Fibroblast of lung (primary cell): ENCODE data around the gene COX7B2. TPM values are rescaled to one million over a fixed set of nuclear protein-coding genes. Genes with fewer than 3 reads are reported as not detected.

ENCODE experiments used
- DNase-seq, 2 donors: peaks; one replicate each; pipeline versions ENCODE4 v3.0.0 to v3.0.0-alpha.2; 2010; ENCODE audit warnings: low read depth in 2 of 2
- H2AFZ ChIP-seq: 2 replicates; pipeline ENCODE4 v1.5.1; 2012; ENCODE audit warnings: low read length, control low read depth, inconsistent platforms
- H3K27ac ChIP-seq: 2 replicates; pipeline ENCODE4 v1.5.1; 2011; ENCODE audit warnings: low read length, control low read depth; ENCODE audit not compliant: insufficient read depth
- H3K27me3 ChIP-seq: 2 replicates; pipeline ENCODE4 v1.5.1; 2011; ENCODE audit warnings: mild to moderate bottlenecking, low read length; ENCODE audit not compliant: control insufficient read depth, insufficient read depth
- H3K36me3 ChIP-seq: 2 replicates; pipeline ENCODE4 v1.5.1; 2011; ENCODE audit warnings: low read length; ENCODE audit not compliant: control insufficient read depth, insufficient read depth
- H3K4me1 ChIP-seq: 2 replicates; pipeline ENCODE4 v1.5.1; 2011; ENCODE audit warnings: low read length; ENCODE audit not compliant: control insufficient read depth, insufficient read depth; ENCODE audit errors: extremely low read depth
- H3K4me2 ChIP-seq: 2 replicates; pipeline ENCODE4 v1.5.1; 2011; ENCODE audit warnings: low read length, control low read depth; ENCODE audit not compliant: insufficient read depth; ENCODE audit errors: extremely low read depth
- H3K4me3 ChIP-seq, 4 experiments: fragments of 200-600 bp in 1 of 4; sonication (generic) in 1 of 4; replicated peaks in 1 of 4; 2 replicates each; pipeline ENCODE4 v1.5.1; 2011 to 2016; ENCODE audit warnings: low read length in 4 of 4, low read depth in 3 of 4, mild to moderate bottlenecking in 3 of 4, control low read depth in 2 of 4, inconsistent platforms in 1 of 4, mixed read lengths in 1 of 4; ENCODE audit not compliant: insufficient read depth in 1 of 4; ENCODE audit errors: control extremely low read depth in 1 of 4
- H3K79me2 ChIP-seq: 2 replicates; pipeline ENCODE4 v1.5.1; 2012; ENCODE audit warnings: mild to moderate bottlenecking, low read length, inconsistent platforms; ENCODE audit not compliant: control insufficient read depth, insufficient read depth
- H3K9ac ChIP-seq: 2 replicates; pipeline ENCODE4 v1.5.1; 2011; ENCODE audit warnings: mild to moderate bottlenecking, low read length, control low read depth; ENCODE audit not compliant: insufficient read depth
- H3K9me3 ChIP-seq: 2 replicates; pipeline ENCODE4 v1.5.1; 2012; ENCODE audit warnings: low read depth, low read length; ENCODE audit not compliant: control insufficient read depth, insufficient read depth
- H4K20me1 ChIP-seq: 2 replicates; pipeline ENCODE4 v1.5.1; 2011; ENCODE audit warnings: low read length; ENCODE audit not compliant: control insufficient read depth, insufficient read depth; ENCODE audit errors: extremely low read depth
- EZH2 ChIP-seq: IDR thresholded peaks from 2 replicates; pipeline ENCODE4 v1.5.1; 2012; ENCODE audit warnings: low read length, control low read depth, mild to moderate bottlenecking; ENCODE audit errors: missing control alignments
- polyA plus RNA-seq, 2 donors: library from polyadenylated mRNA; depleted of rRNA in 1 of 2; stranded (reverse) in 1 of 2; unstranded in 1 of 2; fragments of >200 nt; gene quantifications; 2 replicates each; pipeline ENCODE4 v1.2.1, GENCODE V29; 2011 to 2012; ENCODE audit warnings: missing spikeins in 1 of 2
- total RNA-seq: library from RNA; depleted of rRNA; stranded (reverse); fragments of >200 nt; gene quantifications from 2 replicates; pipeline ENCODE4 v1.2.1, GENCODE V29; 2014
- TF ChIP-seq, protein P1 (sequence below), 2 donors: IDR thresholded peaks in 1 of 2; conservative IDR thresholded peaks in 1 of 2; 1 replicate in 1 of 2; 2 replicates in 1 of 2; pipeline ENCODE4 v1.5.1; 2011 to 2012; ENCODE audit warnings: low read length in 2 of 2, control low read depth in 1 of 2, inconsistent platforms in 1 of 2, low read depth in 1 of 2, mild to moderate bottlenecking in 1 of 2

The COX7B2 gene
- total and polyA plus RNA-seq, 2 donors (not counting 1 experiment from before 2014, with no cell fraction given), result not detected

DNA sequence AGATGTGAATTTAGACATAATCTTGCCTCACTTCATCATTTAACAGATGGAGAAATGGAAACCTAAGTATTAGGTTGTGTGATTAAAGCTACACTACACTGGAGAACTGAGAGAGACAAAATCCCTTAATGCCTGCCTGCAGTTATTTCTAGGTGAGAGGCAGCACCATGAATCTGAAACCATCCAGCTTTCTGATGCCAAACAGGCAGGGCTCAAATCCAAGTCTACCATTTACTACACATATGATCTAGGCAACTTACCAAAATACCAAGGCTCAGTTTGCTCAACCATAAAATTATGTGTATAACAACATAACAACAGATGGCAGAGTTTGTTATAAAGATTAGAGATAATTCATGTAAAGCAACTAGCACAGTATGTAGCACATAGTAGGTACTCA is 45.6 kb upstream of the COX7B2 start:
- DNase-seq, result no peak
- Histone ChIP-seq H2AFZ (no peak overlapping the region), H3K4me1 (no peaks in the 10 kb centered on the region), H3K4me2 (no peak overlapping the region), H3K9me3 (no peaks in the 10 kb centered on the region), H3K36me3 (no peaks in the 10 kb centered on the region), H3K4me3 (no peak overlapping the region), H3K27me3 (no peaks in the 10 kb centered on the region), H3K79me2 (no peaks in the 10 kb centered on the region), H3K27ac (no peak overlapping the region), H4K20me1 (no peaks in the 10 kb centered on the region), H3K9ac (no peak overlapping the region)
- TF ChIP-seq EZH2, result no peak
- TF ChIP-seq, protein P1, sequence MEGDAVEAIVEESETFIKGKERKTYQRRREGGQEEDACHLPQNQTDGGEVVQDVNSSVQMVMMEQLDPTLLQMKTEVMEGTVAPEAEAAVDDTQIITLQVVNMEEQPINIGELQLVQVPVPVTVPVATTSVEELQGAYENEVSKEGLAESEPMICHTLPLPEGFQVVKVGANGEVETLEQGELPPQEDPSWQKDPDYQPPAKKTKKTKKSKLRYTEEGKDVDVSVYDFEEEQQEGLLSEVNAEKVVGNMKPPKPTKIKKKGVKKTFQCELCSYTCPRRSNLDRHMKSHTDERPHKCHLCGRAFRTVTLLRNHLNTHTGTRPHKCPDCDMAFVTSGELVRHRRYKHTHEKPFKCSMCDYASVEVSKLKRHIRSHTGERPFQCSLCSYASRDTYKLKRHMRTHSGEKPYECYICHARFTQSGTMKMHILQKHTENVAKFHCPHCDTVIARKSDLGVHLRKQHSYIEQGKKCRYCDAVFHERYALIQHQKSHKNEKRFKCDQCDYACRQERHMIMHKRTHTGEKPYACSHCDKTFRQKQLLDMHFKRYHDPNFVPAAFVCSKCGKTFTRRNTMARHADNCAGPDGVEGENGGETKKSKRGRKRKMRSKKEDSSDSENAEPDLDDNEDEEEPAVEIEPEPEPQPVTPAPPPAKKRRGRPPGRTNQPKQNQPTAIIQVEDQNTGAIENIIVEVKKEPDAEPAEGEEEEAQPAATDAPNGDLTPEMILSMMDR (conservative IDR thresholded peaks at IDR 0.05 in 1 of 2, IDR thresholded peaks at IDR 0.05 in 1 of 2; ENCODE audit: low read depth in 1 of 2, low read length in 2 of 2), result no peak

DNA sequence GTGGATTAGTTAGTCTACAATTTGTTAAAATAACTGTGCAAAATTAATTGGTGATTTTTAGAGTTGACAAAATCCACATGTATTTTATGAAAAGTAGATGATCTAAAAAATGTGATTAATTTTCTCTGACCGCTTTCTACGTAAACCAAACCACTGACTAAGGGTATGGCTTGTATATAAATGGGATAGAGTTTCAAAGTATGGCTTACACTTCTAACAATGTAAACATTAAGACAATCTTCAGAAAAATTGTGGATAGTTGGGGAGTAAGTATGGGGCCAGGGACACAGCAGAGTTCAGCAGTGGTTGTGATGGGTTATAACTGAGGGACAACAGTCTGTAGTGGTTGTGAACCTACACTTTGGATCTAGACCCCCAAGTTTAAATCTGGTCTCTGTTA is 44.5 kb upstream of the COX7B2 start:
- H3K9ac ChIP-seq, result no peak overlapping the region
- no peak for DNase-seq
- H3K36me3 ChIP-seq, result no peaks in the 10 kb centered on the region
- no peak overlapping the region for H3K4me2 ChIP-seq
- no peaks in the 10 kb centered on the region for H3K9me3 ChIP-seq
- H3K79me2 ChIP-seq, result no peaks in the 10 kb centered on the region
- H4K20me1 ChIP-seq, result no peaks in the 10 kb centered on the region
- TF ChIP-seq, protein P1 (conservative IDR thresholded peaks at IDR 0.05 in 1 of 2, IDR thresholded peaks at IDR 0.05 in 1 of 2; ENCODE audit: low read depth in 1 of 2, low read length in 2 of 2), result no peak
- TF ChIP-seq EZH2, result no peak
- H2AFZ ChIP-seq, result no peak overlapping the region
- no peak overlapping the region for H3K4me3 ChIP-seq
- H3K27ac ChIP-seq, result no peak overlapping the region
- H3K27me3 ChIP-seq, result no peaks in the 10 kb centered on the region
- H3K4me1 ChIP-seq, result no peaks in the 10 kb centered on the region

DNA sequence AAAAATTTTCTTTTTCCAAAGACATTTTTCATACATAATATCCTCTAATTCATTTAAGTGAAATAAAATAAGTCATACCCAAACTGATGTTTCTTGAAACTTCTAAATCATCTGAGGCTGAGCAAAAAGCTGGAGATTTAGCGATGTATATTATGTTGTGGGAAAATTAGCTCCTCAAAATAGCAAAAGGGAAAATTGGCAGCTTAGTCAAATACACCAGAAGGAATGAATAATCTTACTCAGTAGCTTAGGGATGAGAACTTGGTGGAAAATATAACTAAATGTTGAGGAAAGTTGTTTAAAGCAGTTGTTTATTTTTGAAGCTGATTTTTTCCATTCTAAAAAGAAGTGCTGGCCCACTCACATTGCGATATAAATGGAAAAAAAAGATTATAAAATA is 43.4 kb upstream of the COX7B2 start:
- Histone ChIP-seq H3K9me3 (no peaks in the 10 kb centered on the region), H4K20me1 (no peaks in the 10 kb centered on the region), H3K79me2 (no peaks in the 10 kb centered on the region), H3K36me3 (no peaks in the 10 kb centered on the region), H3K4me3 (no peak overlapping the region), H3K4me1 (no peaks in the 10 kb centered on the region), H3K9ac (no peak overlapping the region), H3K27me3 (no peaks in the 10 kb centered on the region), H2AFZ (no peak overlapping the region), H3K27ac (no peak overlapping the region), H3K4me2 (no peak overlapping the region)
- TF ChIP-seq, protein P1 (conservative IDR thresholded peaks at IDR 0.05 in 1 of 2, IDR thresholded peaks at IDR 0.05 in 1 of 2; ENCODE audit: low read depth in 1 of 2, low read length in 2 of 2), result no peak
- no peak for TF ChIP-seq EZH2
- no peak for DNase-seq
